NCI-H345 (cell line): ENCODE measurements around the gene ZNF628.
"Not testable (repeated sequence)": the region's sequence is repeated elsewhere in the genome, so short reads cannot be mapped to it uniquely, and the experiment has no call there.

ENCODE experiments used
- DNase-seq: peaks from one replicate; lab custom pipeline; 2025; lab: John Stamatoyannopoulos, UW

Gene ZNF628

DNA sequence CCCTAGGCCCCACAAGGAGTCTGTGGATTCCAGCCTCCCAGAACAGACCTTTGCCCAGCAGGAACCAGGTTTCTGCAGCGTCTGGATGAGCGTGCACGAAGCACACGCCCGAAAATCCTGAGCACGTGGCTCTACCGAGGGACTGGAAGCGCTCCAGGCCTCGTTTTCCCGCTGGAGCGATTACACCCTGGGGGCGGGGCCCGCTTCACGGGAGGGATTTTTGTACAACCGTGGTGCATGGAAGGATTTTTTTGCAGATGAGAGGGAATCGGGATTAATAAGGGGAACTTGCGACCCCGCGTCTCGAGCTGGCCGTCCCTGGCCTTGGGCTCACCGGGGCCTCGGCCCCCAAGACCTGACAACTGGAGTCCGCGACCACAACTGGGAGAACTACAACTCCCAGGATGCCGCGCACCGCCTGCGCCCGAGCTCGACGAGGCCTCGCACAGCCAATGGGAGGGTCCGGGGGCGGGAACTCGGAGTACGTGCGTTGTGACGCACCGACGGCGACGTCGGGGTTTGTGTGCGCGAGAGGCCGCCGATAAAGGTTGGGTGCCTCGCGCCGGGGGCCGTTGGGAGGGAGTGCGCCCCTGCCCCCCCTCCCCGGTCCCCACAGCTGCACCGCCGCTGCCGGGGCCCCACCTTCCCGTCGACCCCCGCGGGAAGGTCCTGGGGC lies at the start of gene ZNF628:
ZNF628 (plus strand) TSS at position 518 of the 676 bp plus-strand sequence. CDS start 3,294 bp downstream, outside the sequence.
- DNase-seq: peak; percentile 96

GRCh38 chr19:55431183-55431582 lies 45.2 kb upstream of the ZNF628 start:
- DNase-seq: no peak

- no peak for DNase-seq
These were observed 44.0 kb upstream of the ZNF628 start for GRCh38 chr19:55432241-55432959.

GRCh38 chr19:55433292-55433691 lies 43.1 kb upstream of the ZNF628 start:
- no peak for DNase-seq

- DNase-seq: no peak
These were observed 42.0 kb upstream of the ZNF628 start for GRCh38 chr19:55434356-55434919.

GRCh38 chr19:55435020-55435419 lies 41.4 kb upstream of the ZNF628 start:
- DNase-seq: no peak

DNA sequence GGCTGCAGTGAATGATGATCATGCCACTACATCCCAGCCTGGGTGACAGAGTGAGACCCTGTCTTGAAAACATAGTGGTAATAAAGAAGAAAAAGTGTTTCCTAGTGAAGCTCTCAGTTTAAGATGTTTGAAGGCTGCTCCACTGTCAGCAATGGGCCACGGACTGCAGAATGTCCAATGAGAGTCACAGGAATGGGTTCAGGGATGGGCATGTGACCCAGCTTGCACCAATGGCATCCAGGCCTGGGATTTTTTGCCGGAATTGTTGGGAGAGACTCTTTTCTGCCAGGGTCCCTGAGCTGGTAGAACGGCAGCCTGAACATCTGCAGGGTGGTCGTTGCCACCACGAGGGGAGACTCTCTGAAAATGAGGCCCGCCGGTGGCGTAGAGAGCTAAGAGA lies 39.6 kb upstream of the ZNF628 start:
- DNase-seq: no peak

DNA sequence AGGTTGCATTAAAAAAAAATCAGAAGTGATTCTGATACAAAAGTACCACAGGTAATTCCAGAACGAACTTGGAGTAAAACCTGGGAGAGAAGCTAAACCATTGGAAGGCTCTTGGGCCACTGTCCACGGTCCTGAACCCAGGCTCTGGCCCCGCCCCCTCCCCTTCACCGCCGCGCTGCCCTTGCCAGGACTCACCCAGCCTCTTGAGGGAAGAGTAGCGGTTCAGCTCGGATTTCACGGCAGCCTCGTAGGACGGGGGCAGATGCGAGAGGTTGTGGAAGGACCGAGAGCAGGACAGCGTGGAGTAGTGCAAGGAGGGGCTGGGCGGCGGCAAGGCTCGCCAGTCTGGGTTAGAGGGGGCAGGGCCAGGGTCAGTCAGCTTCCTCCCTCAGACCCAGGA lies 39.0 kb upstream of the ZNF628 start:
- no peak for DNase-seq

DNA sequence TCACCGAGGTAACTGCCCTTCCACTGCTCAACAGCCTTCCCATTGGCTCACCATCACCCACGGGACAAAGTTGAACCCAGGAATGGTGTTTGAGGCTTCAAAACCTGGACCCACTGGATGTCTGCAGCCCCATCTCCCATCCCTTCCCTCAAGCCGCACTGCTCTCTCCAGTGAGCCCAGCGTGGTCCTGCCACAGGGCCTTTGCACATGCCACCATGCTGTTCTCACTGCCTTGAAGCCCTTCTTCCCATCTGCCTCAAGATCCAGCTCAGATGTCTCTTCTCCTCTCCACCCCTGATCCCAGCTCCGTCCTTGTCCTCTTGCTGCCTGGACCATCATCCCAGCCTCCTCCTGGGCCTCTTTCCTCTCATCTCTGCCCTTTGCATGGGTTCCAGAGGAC lies 37.4 kb upstream of the ZNF628 start:
- DNase-seq: no peak

DNA sequence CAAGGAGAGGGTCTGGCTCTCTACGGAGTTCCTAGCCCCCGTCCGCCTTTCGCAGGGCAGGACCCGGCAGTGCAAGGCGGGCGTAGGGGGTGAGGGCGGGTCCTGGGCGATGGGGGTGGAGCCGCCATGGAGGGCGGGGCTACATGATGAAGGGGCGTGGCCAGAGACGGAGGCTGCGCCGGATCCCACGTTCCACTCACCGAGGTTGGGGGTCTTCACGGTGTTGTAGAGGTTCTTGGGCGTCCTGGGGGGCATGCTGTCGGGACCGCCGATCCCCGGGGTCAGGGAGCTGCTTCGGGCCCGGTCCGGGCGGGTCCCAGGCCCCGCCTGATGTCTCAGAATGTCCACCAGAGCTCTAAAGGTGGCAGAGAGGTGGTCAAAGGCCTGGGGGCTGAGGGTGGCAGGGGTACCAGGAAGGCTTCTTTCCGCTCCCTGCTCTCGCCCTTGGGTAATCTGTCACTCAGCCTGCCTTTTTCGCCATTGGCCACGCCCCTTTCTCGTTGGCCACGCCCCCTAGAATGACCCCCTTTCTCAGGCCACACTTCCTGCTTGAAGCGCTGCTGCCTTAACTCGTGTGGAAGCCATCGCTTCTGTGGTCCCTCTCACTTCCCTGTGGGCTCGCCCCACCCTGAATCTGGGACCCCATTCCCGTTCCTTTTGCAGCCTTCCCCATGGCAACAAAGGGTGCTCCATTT lies 35.9 kb upstream of the ZNF628 start:
- peak; percentile 49 for DNase-seq

DNA sequence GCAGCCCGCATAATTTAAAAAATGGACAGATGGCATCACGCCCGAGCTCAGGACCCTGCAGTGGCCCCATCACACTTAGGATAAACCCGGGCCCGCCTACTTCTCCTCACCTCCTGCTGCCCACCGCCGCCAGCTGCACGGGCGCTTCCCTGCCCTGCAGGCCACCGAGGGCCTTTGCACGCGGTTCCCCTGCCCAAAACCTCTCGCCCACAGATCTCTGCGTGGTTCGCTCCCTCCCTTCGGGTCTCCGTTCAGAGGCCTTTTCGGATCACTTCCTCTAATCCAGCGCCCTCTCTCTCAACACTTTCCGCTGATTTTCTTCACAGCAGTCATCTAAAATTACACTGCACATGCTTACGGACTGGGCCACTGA lies 35.1 kb upstream of the ZNF628 start:
- no peak for DNase-seq

DNA sequence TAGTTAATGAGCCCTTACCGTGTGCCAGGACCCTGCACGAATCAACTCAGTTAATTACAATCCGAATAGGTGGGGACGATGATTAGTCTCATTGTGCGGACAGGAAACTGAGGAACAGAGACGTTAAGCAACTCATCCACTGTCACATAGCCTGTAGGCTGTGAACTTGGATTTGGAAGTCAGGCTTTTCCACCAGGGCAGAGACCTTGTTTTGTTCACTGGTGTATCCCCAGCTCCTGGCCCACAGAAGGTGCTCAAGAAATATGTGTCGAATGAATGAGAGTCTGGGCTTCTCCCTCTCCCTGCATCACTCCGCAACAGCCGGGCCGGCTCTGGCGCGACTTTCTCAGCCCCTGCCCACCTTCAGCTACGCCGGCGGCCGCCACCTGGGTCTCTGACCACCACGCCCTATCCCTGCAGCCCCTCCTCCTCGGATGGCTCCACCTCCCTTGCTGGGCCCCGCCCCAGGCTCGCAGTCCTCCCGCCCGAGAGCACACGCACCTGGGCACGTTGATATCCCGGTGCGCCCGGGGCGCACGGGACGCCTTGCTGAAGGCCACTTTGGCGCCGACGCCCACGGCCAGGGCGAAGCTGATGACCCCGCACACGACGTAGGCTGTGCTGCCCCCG lies 34.6 kb upstream of the ZNF628 start:
- DNase-seq: peak; percentile 42

GRCh38 chr19:55442372-55442961 lies 34.0 kb upstream of the ZNF628 start:
- DNase-seq: no peak

GRCh38 chr19:55443045-55443823 lies 33.2 kb upstream of the ZNF628 start, which contains the start of gene SHISA7:
Gene SHISA7 (minus strand): TSS chr19:55443300. CDS start chr19:55442863, 437 bp downstream.
- DNase-seq: no peak

DNA sequence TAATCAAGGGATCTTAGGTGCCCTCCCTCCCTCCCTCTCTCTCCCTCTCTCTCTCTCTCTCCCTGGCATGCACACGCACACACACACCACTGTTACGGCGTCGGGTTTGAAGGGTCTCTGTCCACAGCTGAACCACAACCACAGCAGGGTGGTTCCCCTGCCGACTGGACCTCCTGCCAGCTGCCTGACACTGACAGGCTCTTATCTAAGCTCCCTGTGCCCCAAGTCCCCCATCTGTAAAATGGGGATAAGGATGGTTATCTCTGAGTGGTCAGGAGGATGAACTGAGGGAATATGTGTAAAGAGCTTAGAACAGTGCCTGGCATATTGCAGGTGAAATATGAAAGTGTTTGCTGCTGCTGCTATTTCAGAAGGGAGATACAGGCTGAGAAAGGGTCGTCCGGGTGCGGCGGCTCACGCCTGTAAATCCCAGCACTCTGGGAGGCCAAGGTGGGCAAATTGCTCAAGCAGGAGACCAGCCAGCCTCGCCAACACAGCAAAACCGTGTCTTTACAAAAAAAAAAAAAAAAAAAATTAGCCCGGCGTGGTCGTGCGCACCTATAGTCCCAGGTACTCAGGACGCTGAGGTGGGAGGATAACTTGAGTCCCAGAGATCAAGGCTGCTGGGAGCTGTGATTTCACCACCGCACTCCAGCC lies 32.5 kb upstream of the ZNF628 start:
- no peak for DNase-seq

- no peak for DNase-seq
These were observed 31.8 kb upstream of the ZNF628 start for GRCh38 chr19:55444646-55445045.

GRCh38 chr19:55446060-55446459 lies 30.4 kb upstream of the ZNF628 start:
- DNase-seq: no peak

DNA sequence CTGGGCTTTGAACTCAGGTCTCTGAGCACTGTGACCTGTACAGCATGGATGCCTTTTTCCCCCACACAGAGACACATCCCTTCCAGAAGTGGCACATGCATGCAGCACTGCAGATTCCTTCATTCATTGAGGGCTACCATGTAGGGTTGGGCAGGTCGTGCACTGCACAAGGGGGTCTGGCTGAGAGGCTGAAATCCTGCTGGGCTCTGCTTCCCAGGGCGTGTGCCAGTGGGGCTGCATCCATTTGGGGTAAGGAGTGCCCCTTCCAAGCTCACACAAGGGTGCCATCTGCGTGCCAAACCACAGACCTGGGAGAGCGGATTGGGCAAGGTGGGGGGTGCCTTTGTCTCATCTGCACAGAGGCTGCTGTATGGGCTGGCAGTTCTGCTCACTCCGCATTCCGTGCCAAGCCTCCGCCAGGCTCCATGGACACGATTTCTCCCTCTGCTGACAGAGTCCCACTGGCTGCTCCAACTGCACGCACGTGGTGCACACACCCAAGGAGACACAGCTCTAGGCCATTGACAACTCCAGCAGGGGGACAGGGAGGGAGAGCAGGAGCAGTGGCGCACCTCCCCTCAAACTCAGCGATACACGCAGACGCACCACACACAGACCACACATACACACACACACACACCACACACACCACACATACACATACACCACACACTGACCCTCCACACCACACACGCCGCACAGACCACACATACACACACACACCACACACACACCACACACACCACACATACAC lies 28.8 kb upstream of the ZNF628 start:
- peak; percentile 90 for DNase-seq

DNA sequence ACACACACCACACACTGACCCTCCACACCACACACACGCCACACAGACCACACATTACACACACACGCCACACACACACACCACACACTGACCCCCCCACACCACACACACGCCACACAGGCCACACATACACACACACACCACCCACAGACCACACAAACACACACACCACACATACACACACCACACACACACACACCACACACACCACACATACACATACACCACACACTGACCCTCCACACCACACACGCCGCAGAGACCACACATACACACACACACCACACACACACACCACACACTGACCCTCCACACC lies 28.3 kb upstream of the ZNF628 start:
- DNase-seq: not testable (repeated sequence)

DNA sequence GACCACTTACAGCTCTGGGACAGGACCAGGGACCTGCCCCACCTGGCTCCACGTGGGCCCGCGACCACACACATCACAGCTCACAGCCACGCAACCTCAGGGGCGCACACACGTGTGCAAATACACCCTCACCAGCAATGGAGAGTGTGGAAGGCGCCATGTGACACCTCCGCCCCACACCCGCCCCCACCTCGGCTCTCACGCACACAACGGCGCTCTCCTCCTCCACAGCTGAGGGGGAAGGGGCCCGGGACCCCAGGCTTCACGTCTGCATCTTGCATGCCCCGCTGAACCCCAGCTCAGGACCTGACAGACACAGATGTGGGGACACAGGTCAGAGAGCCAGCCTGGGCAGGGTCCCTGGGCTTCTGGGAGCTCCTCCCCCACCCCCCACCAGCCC lies 26.9 kb upstream of the ZNF628 start:
- no peak for DNase-seq
